Thyroid gland (tissue), 4 donors: Measurements from ENCODE around the gene GRM4. TPM values are rescaled to one million over a fixed set of nuclear protein-coding genes. Genes with fewer than 3 reads are reported as not detected.

Experiments
- DNase-seq, 2 donors: peaks; one replicate each; pipeline ENCODE4 v3.0.0-alpha.2; 2019
- H3K27ac ChIP-seq, 3 donors: fragments of 200-600 bp; sonication (generic); 1 replicate in 2 of 3; 2 replicates in 1 of 3; pipeline ENCODE4 v1.5.1; 2016 to 2019; ENCODE audit warnings: mild to moderate bottlenecking in 1 of 3, moderate library complexity in 1 of 3
- H3K27me3 ChIP-seq: fragments of 200-600 bp; sonication (generic); one replicate; pipeline ENCODE4 v1.5.1; 2019
- H3K36me3 ChIP-seq, 2 donors: fragments of 200-600 bp; sonication (generic); one replicate each; pipeline ENCODE4 v1.5.1; 2016 to 2019
- H3K4me1 ChIP-seq, 2 donors: fragments of 200-600 bp; sonication (generic); one replicate each; pipeline ENCODE4 v1.5.1; 2017 to 2019
- H3K4me3 ChIP-seq, 3 donors: fragments of 200-600 bp; sonication (generic); replicated peaks in 1 of 3; 1 replicate in 2 of 3; 2 replicates in 1 of 3; pipeline ENCODE4 v1.5.1; 2016; ENCODE audit warnings: mild to moderate bottlenecking in 1 of 3
- H3K9me3 ChIP-seq: fragments of 200-600 bp; sonication (generic); one replicate; pipeline ENCODE4 v1.5.1; 2017
- POLR2A ChIP-seq, 2 donors: fragments of 450-650 bp; IDR thresholded peaks; one replicate each; pipeline ENCODE4 v1.6.1; 2017; ENCODE audit warnings: antibody characterized with exemption in 2 of 2, mild to moderate bottlenecking in 2 of 2, moderate library complexity in 1 of 2
- WGBS, 2 donors: methylation state at CpG; one replicate each; pipeline ENCODE4 v1.1.5; 2017; 5-methylcytosine and 5-hydroxymethylcytosine counted together
- intact Hi-C: fragments of 100-400 bp; cut with DNase I; formaldehyde crosslinking; loops from one replicate; pipeline ENCODE4 v1.15.1; 2023
- total RNA-seq, 4 donors: library from RNA; depleted of rRNA; stranded (reverse); fragments of >200 nt; gene quantifications; one replicate each; pipeline ENCODE4 v1.2.3, GENCODE V29; 2016
- TF ChIP-seq, protein P1 (sequence below), 6 experiments: fragments of 200-600 bp in 3 of 6; fragments of 450-650 bp in 3 of 6; sonication (generic) in 3 of 6; IDR thresholded peaks; one replicate each; pipeline ENCODE4 v1.5.1; 2016 to 2019; ENCODE audit warnings: antibody characterized with exemption in 6 of 6, mild to moderate bottlenecking in 2 of 6, inconsistent platforms in 1 of 6, moderate library complexity in 1 of 6

Gene GRM4
- total RNA-seq, 4 donors from 2014 or later = under 0.01 TPM; not detected in 3

DNA sequence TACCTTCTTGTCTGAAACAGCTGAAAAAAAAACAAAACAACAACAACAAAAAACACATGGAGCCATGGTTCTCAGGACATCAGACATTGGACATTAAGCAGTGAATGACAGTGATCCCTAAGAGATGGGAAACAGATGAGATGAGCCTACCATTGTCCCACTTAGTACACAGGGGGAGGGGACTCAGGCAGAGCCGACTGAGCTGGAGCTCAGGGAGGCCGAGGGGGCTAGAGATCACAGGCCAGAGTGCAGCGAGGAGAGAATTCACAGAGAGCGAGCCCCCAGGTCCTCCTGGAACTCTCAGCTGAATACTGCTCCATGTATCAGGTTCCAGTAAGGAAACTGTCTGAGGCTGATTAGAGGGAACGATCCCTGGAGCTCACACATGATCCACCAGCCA lies 134.6 kb downstream of the GRM4 start:
- no peak overlapping the region for H3K27ac ChIP-seq
- TF ChIP-seq, protein P1, sequence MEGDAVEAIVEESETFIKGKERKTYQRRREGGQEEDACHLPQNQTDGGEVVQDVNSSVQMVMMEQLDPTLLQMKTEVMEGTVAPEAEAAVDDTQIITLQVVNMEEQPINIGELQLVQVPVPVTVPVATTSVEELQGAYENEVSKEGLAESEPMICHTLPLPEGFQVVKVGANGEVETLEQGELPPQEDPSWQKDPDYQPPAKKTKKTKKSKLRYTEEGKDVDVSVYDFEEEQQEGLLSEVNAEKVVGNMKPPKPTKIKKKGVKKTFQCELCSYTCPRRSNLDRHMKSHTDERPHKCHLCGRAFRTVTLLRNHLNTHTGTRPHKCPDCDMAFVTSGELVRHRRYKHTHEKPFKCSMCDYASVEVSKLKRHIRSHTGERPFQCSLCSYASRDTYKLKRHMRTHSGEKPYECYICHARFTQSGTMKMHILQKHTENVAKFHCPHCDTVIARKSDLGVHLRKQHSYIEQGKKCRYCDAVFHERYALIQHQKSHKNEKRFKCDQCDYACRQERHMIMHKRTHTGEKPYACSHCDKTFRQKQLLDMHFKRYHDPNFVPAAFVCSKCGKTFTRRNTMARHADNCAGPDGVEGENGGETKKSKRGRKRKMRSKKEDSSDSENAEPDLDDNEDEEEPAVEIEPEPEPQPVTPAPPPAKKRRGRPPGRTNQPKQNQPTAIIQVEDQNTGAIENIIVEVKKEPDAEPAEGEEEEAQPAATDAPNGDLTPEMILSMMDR (IDR thresholded peaks at IDR 0.05) = no peak
- no peak for TF ChIP-seq POLR2A (IDR thresholded peaks at IDR 0.05)
- no peaks in the 10 kb centered on the region for H3K36me3 ChIP-seq
- no peaks in the 10 kb centered on the region for H3K9me3 ChIP-seq
- H3K4me1 ChIP-seq = no peaks in the 10 kb centered on the region
- H3K27me3 ChIP-seq = no peaks in the 10 kb centered on the region
- H3K4me3 ChIP-seq = no peak overlapping the region
- intact Hi-C loops = no loop called here
- no peak for DNase-seq
- 42 to 55% methylated on average over 5 of the region's 5 CpGs for WGBS, 2 donors

DNA sequence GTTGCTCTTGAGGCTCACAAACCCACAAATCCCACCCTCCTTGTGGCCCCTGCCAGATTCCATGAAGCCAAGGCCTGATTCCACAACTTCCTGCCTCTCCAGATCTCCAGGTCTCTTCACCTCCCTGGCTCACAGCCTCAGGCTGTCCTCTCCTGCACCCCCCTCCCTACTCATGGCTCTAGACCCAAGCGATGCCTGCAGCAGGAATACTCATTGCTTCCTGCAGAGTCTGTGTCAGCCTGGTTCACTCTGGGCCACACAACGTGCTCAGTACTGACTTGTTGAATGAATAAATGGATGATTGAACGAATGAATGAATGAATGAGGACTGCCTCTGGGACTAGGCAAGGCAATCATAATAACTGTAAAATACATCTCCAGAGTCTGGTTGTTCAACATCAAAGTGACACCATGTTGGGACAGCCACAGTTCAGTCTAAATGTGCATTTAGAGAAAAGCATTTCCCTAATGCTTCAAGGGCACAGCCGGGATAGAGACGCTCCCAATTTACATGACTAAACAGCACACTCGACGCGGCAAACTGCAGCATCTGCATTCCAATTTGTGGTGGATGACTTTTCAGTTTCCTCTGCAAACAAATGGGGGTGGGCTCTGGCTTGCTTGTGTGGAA lies 139.9 kb downstream of the GRM4 start:
- H3K4me3 ChIP-seq = no peak overlapping the region
- H3K27me3 ChIP-seq = no peaks in the 10 kb centered on the region
- no peak overlapping the region for H3K27ac ChIP-seq
- intact Hi-C loops = no loop called here
- DNase-seq = no peak
- H3K9me3 ChIP-seq = no peaks in the 10 kb centered on the region
- no peak for TF ChIP-seq POLR2A (IDR thresholded peaks at IDR 0.05)
- TF ChIP-seq, protein P1 (IDR thresholded peaks at IDR 0.05) = no peak
- H3K4me1 ChIP-seq = no peaks in the 10 kb centered on the region
- WGBS, 2 donors = 57 to 60% methylated on average over 8 of the region's 8 CpGs
- H3K36me3 ChIP-seq = no peaks in the 10 kb centered on the region

DNA sequence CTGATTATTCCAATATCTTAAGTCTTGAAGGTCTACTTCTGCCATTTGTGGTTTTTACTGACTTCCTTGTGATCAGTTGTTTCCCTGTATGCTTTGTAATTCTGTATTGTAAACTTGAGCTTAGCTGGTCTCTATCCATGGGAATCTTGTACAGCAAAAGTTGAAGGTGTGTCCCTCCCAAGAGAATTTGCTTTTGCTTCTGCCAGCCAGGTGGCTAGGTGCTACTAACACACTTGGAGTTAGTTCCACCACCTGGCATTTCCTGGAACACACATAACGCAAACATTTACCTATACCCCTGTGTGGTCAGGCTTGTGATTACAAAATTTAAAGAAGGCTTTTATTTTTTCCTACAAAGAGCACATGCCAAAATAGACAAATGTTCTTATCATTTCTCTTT lies 141.2 kb downstream of the GRM4 start:
- H3K36me3 ChIP-seq = no peaks in the 10 kb centered on the region
- no peaks in the 10 kb centered on the region for H3K4me1 ChIP-seq
- DNase-seq = no peak
- no peaks in the 10 kb centered on the region for H3K9me3 ChIP-seq
- 88 to 94% methylated on average over 1 of the region's 1 CpG for WGBS, 2 donors
- no peak for TF ChIP-seq POLR2A (IDR thresholded peaks at IDR 0.05)
- TF ChIP-seq, protein P1 (IDR thresholded peaks at IDR 0.05) = no peak
- H3K27me3 ChIP-seq = no peaks in the 10 kb centered on the region
- no peak overlapping the region for H3K4me3 ChIP-seq
- H3K27ac ChIP-seq = no peak overlapping the region
- intact Hi-C loops = no loop called here

DNA sequence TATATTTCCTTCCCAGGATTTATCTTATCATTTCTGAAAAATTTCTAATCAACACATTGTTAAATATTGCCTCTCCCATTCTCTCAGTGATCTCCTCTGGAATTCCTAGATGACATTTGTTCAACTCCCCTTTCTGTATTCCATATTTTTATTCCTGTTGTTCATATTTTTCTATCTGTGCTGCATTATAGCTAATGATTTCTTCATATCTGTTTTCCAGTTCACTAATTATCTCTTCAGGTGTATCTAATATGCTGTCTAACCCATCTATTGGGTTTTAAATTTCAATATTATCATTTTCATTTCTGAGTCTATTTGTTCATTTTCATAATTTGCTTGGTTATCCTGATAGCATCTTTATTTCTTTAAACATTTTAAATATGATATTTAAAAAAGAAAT lies 141.9 kb downstream of the GRM4 start:
- Histone ChIP-seq H3K27ac (no peak overlapping the region), H3K27me3 (no peaks in the 10 kb centered on the region)
- intact Hi-C loops = no loop called here

More for the DNA sequence above, 141.9 kb downstream of the GRM4 start:
- Histone ChIP-seq H3K4me1 (no peaks in the 10 kb centered on the region), H3K9me3 (no peaks in the 10 kb centered on the region), H3K4me3 (no peak overlapping the region), H3K36me3 (no peaks in the 10 kb centered on the region)
- no peak for DNase-seq
- TF ChIP-seq, protein P1 (IDR thresholded peaks at IDR 0.05) = no peak
- no peak for TF ChIP-seq POLR2A (IDR thresholded peaks at IDR 0.05)
